GM19023 (cell line): Measurements from ENCODE around the gene PDE8B.

ENCODE experiments used
- ATAC-seq: cut with Tn5 transposase; IDR thresholded peaks from one replicate; pipeline ENCODE4 v1.9.1; 2021; ENCODE audit warnings: mild to moderate bottlenecking, moderate library complexity; ENCODE audit not compliant: unreplicated experiment

PDE8B gene

GRCh38 chr5:77230727-77231470, 20.4 kb downstream of the PDE8B start:
- no peak for ATAC-seq

- no peak for ATAC-seq
These were observed 21.1 kb downstream of the PDE8B start for GRCh38 chr5:77231471-77232138.

- ATAC-seq, result no peak
These were observed 22.3 kb downstream of the PDE8B start for GRCh38 chr5:77232574-77233358.

GRCh38 chr5:77235846-77236721, 25.6 kb downstream of the PDE8B start:
- ATAC-seq, result no peak

GRCh38 chr5:77239126-77239741, 28.8 kb downstream of the PDE8B start:
- ATAC-seq, result no peak

- ATAC-seq, result no peak
These were observed 31.0 kb downstream of the PDE8B start for GRCh38 chr5:77241444-77241843.

- no peak for ATAC-seq
These were observed 39.0 kb downstream of the PDE8B start for GRCh38 chr5:77249475-77249874.

- ATAC-seq, result no peak
These were observed 39.5 kb downstream of the PDE8B start for GRCh38 chr5:77250021-77250420.

GRCh38 chr5:77251921-77252320, 41.4 kb downstream of the PDE8B start:
- no peak for ATAC-seq

- ATAC-seq, result no peak
These were observed 45.1 kb downstream of the PDE8B start for GRCh38 chr5:77255617-77256016.

GRCh38 chr5:77256406-77256805, 45.9 kb downstream of the PDE8B start:
- no peak for ATAC-seq

GRCh38 chr5:77258652-77259051, 48.2 kb downstream of the PDE8B start:
- ATAC-seq, result no peak

- ATAC-seq, result no peak
These were observed 49.0 kb downstream of the PDE8B start for GRCh38 chr5:77259476-77259875.

- ATAC-seq, result no peak
These were observed 52.2 kb downstream of the PDE8B start for GRCh38 chr5:77262697-77263096.

GRCh38 chr5:77266291-77266690, 55.8 kb downstream of the PDE8B start:
- ATAC-seq, result no peak

GRCh38 chr5:77267496-77267895, 57.0 kb downstream of the PDE8B start:
- no peak for ATAC-seq

- no peak for ATAC-seq
These were observed 61.7 kb downstream of the PDE8B start for GRCh38 chr5:77272206-77272605.

GRCh38 chr5:77277759-77278158, 67.3 kb downstream of the PDE8B start:
- no peak for ATAC-seq

GRCh38 chr5:77280036-77280435, 69.6 kb downstream of the PDE8B start:
- no peak for ATAC-seq

GRCh38 chr5:77281969-77282336, 71.5 kb downstream of the PDE8B start:
- no peak for ATAC-seq
